Lower leg skin (tissue), 4 donors: ENCODE results near the gene CHPF2. TPM values are rescaled to one million over a fixed set of nuclear protein-coding genes. Genes with fewer than 3 reads are reported as not detected.

Source experiments
- DNase-seq, 2 donors: peaks; one replicate each; pipeline ENCODE4 v3.0.0-alpha.2; 2019; ENCODE audit warnings: low spot score in 2 of 2
- H3K4me3 ChIP-seq: fragments of 200-600 bp; sonication (generic); 2 replicates; pipeline ENCODE4 v1.5.1; 2017; ENCODE audit warnings: mild to moderate bottlenecking, low read depth; ENCODE audit not compliant: poor library complexity, severe bottlenecking
- CTCF ChIP-seq, 3 donors: fragments of 450-650 bp; IDR thresholded peaks; one replicate each; pipeline ENCODE4 v1.5.1; 2016; ENCODE audit warnings: antibody characterized with exemption in 3 of 3, mild to moderate bottlenecking in 3 of 3, moderate library complexity in 2 of 3
- POLR2A ChIP-seq, 2 donors: fragments of 450-650 bp; IDR thresholded peaks; one replicate each; pipeline ENCODE4 v1.6.1; 2016 to 2017; ENCODE audit warnings: antibody characterized with exemption in 2 of 2, mild to moderate bottlenecking in 1 of 2, moderate library complexity in 1 of 2
- WGBS, 2 donors: methylation state at CpG; one replicate each; pipeline ENCODE4 v1.1.5; 2018; 5-methylcytosine and 5-hydroxymethylcytosine counted together
- intact Hi-C: fragments of 100-400 bp; cut with DNase I; formaldehyde crosslinking; loops from one replicate; pipeline ENCODE4 v1.15.0; 2023; ENCODE audit warnings: low total_unique reads
- total RNA-seq, 4 donors: library from RNA; depleted of rRNA; stranded (reverse); fragments of >200 nt; gene quantifications; one replicate each; pipeline ENCODE4 v1.1.0, GENCODE V29; 2016

The CHPF2 gene
- total RNA-seq, 4 donors from 2014 or later = 15.4 to 32.2 (median 26.7) TPM

- TF ChIP-seq POLR2A (IDR thresholded peaks at IDR 0.05) (no peak), CTCF (IDR thresholded peaks at IDR 0.05) (no peak)
- no peak for DNase-seq
- intact Hi-C loops = no loop called here
- no peak overlapping the region for H3K4me3 ChIP-seq
- whole genome bisulfite sequencing, 2 donors = 45 to 57% methylated on average over 5 of the region's 5 CpGs
Observed at GRCh38 chr7:151188252-151188542, 44.1 kb upstream of the CHPF2 start.

GRCh38 chr7:151189038-151189437 is 43.2 kb upstream of the CHPF2 start:
- 79 to 83% methylated on average over 4 of the region's 4 CpGs for WGBS, 2 donors

DNA sequence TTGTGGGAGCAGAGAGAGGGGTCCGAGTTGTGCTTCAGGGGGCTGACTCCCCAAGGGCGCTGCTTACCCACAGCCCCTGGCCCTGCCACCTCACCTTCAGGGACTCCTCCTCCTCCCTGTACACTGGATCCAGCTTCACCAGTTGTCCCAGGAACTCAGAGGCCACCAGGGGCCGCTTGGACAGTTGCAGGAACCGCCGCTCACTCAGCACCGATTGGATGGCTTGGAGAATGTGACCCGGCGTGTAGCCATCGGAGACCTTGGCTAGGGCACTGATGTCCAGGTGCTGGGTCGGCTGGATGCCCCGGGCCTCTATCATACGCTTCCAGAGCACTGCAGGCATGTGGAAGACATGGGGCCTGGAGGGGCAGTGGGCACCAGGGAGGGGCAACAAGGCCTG is 40.7 kb upstream of the CHPF2 start:
- no peak for DNase-seq
- no peak for TF ChIP-seq CTCF (IDR thresholded peaks at IDR 0.05)
- no peak for TF ChIP-seq POLR2A (IDR thresholded peaks at IDR 0.05)
- intact Hi-C loops = no loop called here
- WGBS, 2 donors = 81 to 91% methylated on average over 2 to 11 of the region's 12 CpGs
- no peak overlapping the region for H3K4me3 ChIP-seq

More at GRCh38 chr7:151189038-151189437, 43.2 kb upstream of the CHPF2 start:
- intact Hi-C loops = no loop called here
- DNase-seq = no peak
- no peak overlapping the region for H3K4me3 ChIP-seq
- no peak for TF ChIP-seq POLR2A (IDR thresholded peaks at IDR 0.05)
- no peak for TF ChIP-seq CTCF (IDR thresholded peaks at IDR 0.05)

- WGBS, 2 donors = 93 to 94% methylated on average over 22 to 23 of the region's 23 CpGs
- no peak for DNase-seq
- intact Hi-C loops = no loop called here
- no peak for TF ChIP-seq POLR2A (IDR thresholded peaks at IDR 0.05)
- H3K4me3 ChIP-seq = no peak overlapping the region
Observed at GRCh38 chr7:151192002-151192539, 40.2 kb upstream of the CHPF2 start.

DNA sequence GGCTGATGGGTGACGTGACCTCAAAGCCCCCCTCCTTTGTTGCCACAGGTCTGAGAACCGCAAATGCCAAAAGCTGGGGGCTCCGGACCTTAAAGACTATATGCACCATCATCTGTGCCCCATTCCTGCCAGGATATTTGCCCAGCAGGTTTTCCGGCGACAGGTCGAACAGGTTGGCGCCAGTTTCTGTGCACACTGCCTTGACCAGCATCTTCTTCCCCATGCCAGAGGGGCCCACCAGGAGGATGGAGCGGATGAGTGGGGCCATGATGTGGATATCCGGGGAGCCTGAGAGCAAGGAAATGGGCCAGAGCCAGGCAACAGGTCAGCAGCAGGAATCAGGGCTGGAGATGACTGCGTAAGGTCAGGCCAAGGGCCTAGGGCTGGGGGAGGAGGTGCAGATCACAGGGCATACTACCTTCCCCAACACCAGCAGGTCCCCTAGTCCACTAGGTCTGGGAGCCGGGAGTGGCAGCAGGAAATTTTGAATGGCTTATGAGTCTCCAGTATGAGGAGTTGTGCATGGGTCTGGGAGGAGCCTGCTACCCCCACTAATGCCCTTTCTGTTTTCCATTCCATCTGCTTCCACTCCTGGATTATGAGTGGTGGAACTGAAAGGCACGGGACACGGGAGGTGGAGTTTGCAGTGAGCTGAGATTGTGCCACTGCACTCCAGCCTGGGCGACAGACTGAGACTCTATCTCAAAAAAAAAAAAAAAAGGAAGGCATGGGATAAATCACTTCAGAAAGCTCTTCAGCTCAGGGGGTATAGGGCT is 38.9 kb upstream of the CHPF2 start:
- 89 to 95% methylated on average over 14 of the region's 14 CpGs for WGBS, 2 donors
- TF ChIP-seq POLR2A (IDR thresholded peaks at IDR 0.05) (no peak), CTCF (IDR thresholded peaks at IDR 0.05) (no peak)
- intact Hi-C loops = no loop called here
- no peak overlapping the region for H3K4me3 ChIP-seq
- no peak for DNase-seq

DNA sequence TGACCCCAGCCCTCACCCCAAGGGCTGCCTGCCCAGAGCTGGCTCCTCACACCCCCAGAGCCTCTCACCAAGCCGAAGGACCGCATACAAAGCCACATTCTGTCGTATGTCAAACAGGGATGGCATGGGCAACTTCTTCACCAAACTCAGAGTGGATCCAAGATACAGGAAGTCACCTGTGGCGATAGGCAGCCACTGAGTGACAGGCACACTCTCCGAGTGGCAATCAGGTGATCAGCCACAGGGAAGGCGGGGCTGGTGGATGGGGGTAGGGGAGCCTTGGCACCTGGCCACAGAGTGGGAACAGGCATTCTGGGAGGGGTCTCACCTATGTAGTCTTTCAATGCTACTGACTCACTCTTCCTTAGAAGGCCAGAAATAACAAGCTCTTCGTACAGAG is 38.1 kb upstream of the CHPF2 start:
- WGBS, 2 donors = 85 to 87% methylated on average over 7 of the region's 7 CpGs
- no peak for TF ChIP-seq POLR2A (IDR thresholded peaks at IDR 0.05)
- no peak for TF ChIP-seq CTCF (IDR thresholded peaks at IDR 0.05)
- H3K4me3 ChIP-seq = no peak overlapping the region
- intact Hi-C loops = no loop called here
- DNase-seq = no peak
